Subcutaneous adipose tissue (tissue), 4 donors: Measurements from ENCODE around the gene ADAMTS17. TPM values are rescaled to one million over a fixed set of nuclear protein-coding genes. Genes with fewer than 3 reads are reported as not detected.

Experiments
- total RNA-seq, 4 donors: library from RNA; depleted of rRNA; stranded (reverse); fragments of >200 nt; gene quantifications; one replicate each; pipeline ENCODE4 v1.1.0, GENCODE V29; 2016
- TF ChIP-seq, protein P1 (sequence below): fragments of 450-650 bp; IDR thresholded peaks from one replicate; pipeline ENCODE4 v1.5.1; 2016; ENCODE audit warnings: low read depth, mild to moderate bottlenecking, control low read depth, antibody characterized with exemption, moderate library complexity

The ADAMTS17 gene
- total RNA-seq, 4 donors from 2014 or later = 0.49 to 5.3 (median 2.5) TPM

DNA sequence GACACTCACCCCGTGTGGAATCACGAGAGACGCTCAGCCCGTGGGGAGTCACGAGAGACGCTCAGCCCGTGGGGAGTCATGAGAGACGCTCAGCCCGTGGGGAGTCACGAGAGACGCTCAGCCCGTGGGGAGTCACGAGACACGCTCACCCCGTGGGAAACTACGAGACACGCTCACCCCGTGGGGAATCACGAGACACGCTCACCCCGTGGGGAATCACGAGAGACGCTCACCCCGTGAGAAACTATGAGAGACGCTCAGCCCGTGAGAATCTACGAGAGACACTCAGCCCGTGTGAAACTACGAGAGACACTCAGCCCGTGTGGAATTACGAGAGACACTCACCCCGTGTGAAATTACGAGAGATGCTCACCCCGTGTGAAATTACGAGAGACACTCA is 49.8 kb downstream of the ADAMTS17 start:
- TF ChIP-seq, protein P1, sequence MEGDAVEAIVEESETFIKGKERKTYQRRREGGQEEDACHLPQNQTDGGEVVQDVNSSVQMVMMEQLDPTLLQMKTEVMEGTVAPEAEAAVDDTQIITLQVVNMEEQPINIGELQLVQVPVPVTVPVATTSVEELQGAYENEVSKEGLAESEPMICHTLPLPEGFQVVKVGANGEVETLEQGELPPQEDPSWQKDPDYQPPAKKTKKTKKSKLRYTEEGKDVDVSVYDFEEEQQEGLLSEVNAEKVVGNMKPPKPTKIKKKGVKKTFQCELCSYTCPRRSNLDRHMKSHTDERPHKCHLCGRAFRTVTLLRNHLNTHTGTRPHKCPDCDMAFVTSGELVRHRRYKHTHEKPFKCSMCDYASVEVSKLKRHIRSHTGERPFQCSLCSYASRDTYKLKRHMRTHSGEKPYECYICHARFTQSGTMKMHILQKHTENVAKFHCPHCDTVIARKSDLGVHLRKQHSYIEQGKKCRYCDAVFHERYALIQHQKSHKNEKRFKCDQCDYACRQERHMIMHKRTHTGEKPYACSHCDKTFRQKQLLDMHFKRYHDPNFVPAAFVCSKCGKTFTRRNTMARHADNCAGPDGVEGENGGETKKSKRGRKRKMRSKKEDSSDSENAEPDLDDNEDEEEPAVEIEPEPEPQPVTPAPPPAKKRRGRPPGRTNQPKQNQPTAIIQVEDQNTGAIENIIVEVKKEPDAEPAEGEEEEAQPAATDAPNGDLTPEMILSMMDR = no peak

DNA sequence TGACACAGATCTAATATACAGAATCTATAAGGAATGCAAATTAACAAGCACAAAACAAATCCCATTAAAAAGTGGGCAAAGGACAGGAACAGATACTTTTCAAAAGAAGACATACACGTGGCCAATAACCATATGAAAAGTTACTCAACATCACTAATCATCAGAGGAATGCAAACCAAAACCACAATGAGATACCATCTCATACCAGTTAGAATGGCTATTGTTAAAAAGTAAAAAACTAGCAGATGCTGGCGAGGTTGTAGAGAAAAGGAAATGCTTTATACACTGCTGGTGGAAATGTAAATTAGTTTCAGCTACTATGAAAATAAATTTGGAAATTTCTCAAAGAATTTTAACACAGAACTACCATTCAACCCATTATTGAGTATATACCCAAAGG is 50.7 kb downstream of the ADAMTS17 start:
- TF ChIP-seq, protein P1 = no peak

DNA sequence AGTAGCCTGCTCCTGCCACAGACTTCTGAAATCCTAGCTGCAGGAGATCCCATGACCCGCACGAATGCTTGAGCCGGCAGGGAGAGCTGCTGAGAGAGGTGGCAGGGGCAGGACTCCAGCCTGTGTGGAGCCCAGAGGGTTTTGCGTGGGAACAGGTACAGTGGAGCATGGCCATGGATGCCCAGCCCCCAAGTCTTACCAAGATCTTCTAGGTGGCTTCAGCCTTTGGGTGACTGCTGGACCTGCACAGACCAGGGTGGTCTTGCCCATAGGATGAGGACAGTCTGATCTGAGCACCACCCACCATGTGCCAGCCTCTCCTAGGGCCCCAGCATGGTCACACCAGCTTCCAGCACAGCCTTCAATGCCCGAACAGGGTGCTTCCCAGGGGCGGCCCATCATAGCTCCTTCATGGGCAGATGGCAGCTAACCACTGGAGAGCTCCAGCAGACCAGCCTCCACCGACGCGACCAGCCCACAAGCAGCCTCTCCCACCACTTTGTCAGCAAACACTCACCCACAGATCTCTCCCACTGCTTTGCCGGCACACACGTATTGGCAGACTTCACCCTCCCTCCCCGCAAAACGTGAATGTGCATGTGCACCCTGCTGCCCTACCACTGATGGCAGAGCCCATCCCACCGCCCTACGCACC is 56.0 kb downstream of the ADAMTS17 start:
- TF ChIP-seq, protein P1 = no peak

DNA sequence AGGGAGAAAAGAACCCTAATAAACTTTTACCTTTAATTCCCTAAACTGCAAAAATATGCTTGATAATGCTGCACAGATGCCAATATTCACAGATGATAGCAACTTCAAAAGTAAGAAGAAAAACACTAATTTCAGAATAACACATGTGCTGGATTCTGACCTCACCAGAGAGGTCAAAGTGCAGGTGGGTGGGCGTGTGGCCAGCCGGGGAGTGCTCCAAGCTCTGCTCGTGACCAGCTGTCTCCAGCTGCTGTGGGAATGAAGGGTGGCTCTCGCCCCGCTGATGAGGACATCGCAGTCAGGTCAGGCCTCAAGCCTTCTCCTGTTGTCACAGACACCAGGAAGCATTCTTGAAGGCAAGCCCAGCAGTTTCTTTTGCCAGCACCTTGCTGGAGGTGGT is 57.1 kb downstream of the ADAMTS17 start:
- TF ChIP-seq, protein P1 = no peak

DNA sequence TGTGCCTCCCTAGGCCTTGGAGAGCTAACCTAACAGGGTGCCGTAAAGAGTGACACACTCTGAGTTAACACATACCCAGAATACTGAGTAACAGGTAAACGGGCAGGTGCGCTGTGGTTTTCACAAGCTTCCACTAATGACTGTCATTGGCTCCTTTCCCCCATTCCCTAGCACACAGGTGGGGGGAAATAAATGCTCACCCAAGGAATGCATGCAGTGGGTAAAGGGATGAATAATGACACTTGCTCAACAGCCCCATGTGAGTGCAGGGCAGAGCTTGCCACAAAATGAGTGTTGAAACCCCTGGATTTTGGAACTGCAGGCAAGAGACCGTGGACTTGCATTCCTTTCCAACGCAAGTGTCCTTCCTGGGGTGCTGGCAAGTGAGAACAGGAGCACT is 57.6 kb downstream of the ADAMTS17 start:
- TF ChIP-seq, protein P1 = no peak

DNA sequence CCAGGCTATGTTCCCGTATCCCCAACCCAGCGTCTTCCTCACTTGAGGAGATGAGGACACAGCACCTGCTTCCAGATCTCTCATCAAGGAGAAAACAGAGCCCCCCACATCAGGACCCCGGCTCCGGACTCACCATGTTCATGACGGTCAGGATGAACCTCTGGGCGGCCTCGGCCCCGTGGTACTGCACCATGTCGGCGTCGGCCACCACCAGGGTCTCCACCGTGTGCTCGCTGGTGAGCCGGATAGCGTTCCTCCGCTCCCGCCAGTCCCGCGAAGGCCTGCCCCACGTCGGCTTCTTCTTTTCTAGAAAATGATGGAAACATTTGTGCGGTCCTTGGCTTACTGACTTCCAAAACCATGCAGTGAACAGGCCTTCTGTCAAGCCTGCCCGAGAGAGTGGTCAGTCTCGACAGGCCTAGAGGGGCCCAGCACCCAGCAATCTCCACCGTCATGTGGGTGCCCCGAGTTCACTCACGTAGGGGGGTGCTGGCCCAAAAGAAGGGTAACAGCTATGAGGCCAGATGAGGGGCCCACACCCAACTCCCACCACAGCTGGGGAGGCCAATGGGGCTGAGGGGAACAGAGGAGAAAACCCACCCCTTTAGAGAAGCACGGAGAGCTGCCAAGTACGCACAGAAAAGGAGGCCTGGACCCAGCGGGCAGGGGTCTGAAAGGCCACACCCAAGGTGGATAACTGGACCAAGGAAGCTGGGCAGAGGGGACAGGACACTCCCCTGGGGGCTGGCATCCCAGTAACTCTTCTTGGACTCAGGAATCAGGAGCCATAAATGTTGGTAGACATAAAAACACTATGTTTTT is 60.5 kb downstream of the ADAMTS17 start:
- TF ChIP-seq, protein P1 = no peak

DNA sequence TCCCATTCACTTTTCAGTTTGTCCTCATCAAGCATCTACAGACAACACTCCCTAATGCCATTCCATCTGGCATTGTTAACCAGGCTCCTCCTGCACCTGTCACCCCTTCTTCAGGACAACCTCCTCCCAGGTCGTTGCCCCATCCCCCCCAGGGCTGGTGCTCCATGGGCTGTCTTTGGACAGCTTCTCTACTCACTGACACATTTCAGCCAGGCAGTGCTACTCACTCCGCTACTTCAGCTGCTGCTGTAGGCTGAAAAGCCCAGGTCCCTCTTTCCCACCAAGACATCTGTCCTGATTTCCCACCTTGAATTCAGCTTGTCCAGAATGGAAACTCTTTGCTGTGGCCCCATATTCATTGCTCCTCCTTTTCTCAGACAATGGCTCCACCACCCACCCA is 61.9 kb downstream of the ADAMTS17 start:
- TF ChIP-seq, protein P1 = no peak
